ENCODE measurements around the gene GCK. TPM values are rescaled to one million over a fixed set of nuclear protein-coding genes. Genes with fewer than 3 reads are reported as not detected.

The GCK gene
- total and polyA plus RNA-seq, 8 donors, result 0.57 to 18.2 (median 1.0) TPM

DNA sequence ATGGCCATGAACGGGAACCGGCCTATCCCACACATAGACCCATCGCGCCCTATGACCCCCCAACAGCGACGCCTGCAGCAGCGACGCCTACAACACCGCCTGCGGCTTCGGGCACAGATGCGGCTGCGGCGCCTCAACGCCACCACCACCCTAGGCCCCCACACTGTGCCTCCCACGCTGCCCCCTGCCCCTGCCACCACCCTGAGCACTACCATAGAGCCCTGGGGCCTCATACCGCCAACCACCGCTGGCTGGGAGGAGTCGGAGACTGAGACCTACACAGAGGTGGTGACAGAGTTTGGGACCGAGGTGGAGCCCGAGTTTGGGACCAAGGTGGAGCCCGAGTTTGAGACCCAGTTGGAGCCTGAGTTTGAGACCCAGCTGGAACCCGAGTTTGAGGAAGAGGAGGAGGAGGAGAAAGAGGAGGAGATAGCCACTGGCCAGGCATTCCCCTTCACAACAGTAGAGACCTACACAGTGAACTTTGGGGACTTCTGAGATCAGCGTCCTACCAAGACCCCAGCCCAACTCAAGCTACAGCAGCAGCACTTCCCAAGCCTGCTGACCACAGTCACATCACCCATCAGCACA is 75.4 kb downstream of the GCK start:
- H3K4me1 ChIP-seq, result no peaks in the 10 kb centered on the region
- H3K27ac ChIP-seq, result no peak overlapping the region
- ATAC-seq (no peak), DNase-seq (peak in 1 of 6 donors; percentile 67), FAIRE-seq (no peak)
- H3K4me3 ChIP-seq, result no peak overlapping the region
- intact Hi-C loops (cut with DNase I), result no loop called here
- 90 to 92% methylated on average over 24 of the region's 24 CpGs for WGBS, 2 donors
- H3K36me3 ChIP-seq, result peaks cover 0 to 9% (median 0%) of the 10 kb centered on the region in 3 donors
- H3K27me3 ChIP-seq, result no peaks in the 10 kb centered on the region
- H3K9me3 ChIP-seq, result no peaks in the 10 kb centered on the region
- no peak for TF ChIP-seq CTCF (IDR thresholded peaks at IDR 0.05)

DNA sequence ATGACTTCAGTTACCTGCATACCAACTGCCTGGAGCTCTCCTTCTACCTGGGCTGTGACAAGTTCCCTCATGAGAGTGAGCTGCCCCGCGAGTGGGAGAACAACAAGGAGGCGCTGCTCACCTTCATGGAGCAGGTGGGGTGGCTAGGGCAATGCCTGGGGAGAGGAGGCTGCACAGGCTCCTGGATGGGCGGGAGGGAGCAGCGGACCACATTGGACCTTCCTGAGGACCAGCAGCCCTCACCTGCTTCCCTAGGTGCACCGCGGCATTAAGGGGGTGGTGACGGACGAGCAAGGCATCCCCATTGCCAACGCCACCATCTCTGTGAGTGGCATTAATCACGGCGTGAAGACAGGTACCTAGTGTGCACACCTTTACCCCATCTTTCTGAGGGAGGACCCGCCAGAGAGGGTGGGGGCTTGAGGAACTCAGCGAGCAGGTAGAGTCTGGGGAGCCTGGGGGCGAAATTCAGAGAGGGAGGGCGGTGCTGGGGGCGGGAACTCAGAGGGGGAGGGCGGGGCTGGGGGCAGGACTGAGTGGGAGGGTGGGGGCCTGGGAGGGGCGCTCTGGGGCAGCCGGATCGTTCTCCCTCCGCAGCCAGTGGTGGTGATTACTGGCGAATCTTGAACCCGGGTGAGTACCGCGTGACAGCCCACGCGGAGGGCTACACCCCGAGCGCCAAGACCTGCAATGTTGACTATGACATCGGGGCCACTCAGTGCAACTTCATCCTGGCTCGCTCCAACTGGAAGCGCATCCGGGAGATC is 76.1 kb downstream of the GCK start:
- H3K4me3 ChIP-seq, result no peak overlapping the region
- H3K27ac ChIP-seq, result no peak overlapping the region
- DNase-seq (peak in 2 of 6 donors; percentile 29 to 58), ATAC-seq (peak in 2 of 4 donors; percentile 15 to 43), FAIRE-seq (no peak)
- TF ChIP-seq CTCF (IDR thresholded peaks at IDR 0.05), result no peak
- WGBS, 2 donors, result 67 to 77% methylated on average over 31 to 34 of the region's 34 CpGs
- peaks cover 0 to 9% (median 0%) of the 10 kb centered on the region in 3 donors for H3K36me3 ChIP-seq
- no peaks in the 10 kb centered on the region for H3K4me1 ChIP-seq
- no peaks in the 10 kb centered on the region for H3K9me3 ChIP-seq
- H3K27me3 ChIP-seq, result no peaks in the 10 kb centered on the region
- intact Hi-C loops (cut with DNase I), result no loop called here

- peaks cover 0 to 9% (median 0%) of the 10 kb centered on the region in 3 donors for H3K36me3 ChIP-seq
- no peak for FAIRE-seq
Observed at GRCh38 chr7:44112231-44112996, 76.8 kb downstream of the GCK start.

GRCh38 chr7:44111761-44112160 is 77.5 kb downstream of the GCK start:
- FAIRE-seq (no peak), DNase-seq (peak in 1 of 6 donors; percentile 35), ATAC-seq (peak in 1 of 4 donors; percentile 20)
- Histone ChIP-seq H3K36me3 (peaks cover 0 to 7% (median 0%) of the 10 kb centered on the region in 3 donors), H3K4me3 (no peak overlapping the region), H3K4me1 (no peaks in the 10 kb centered on the region), H3K9me3 (no peaks in the 10 kb centered on the region), H3K27ac (no peak overlapping the region), H3K27me3 (no peaks in the 10 kb centered on the region)
- intact Hi-C loops (cut with DNase I), result no loop called here
- WGBS, 2 donors, result 70 to 74% methylated on average over 16 of the region's 16 CpGs
- TF ChIP-seq CTCF (IDR thresholded peaks at IDR 0.05), result no peak

More at GRCh38 chr7:44112231-44112996, 76.8 kb downstream of the GCK start:
- 44 to 55% methylated on average over 41 of the region's 41 CpGs for WGBS, 2 donors
- ATAC-seq, result peak in 2 of 4 donors; percentile 25 to 58
- Histone ChIP-seq H3K27ac (no peak overlapping the region), H3K4me3 (no peak overlapping the region), H3K4me1 (no peaks in the 10 kb centered on the region), H3K9me3 (no peaks in the 10 kb centered on the region), H3K27me3 (no peaks in the 10 kb centered on the region)
- TF ChIP-seq CTCF (IDR thresholded peaks at IDR 0.05), result no peak
- intact Hi-C loops (cut with DNase I), result no loop called here
- DNase-seq, result peak in 3 of 6 donors; percentile 55 to 72 (median 65)
